T follicular helper cell (primary cell): Measurements from ENCODE around the gene ZKSCAN1.
"Not testable (repeated sequence)": the region's sequence is repeated elsewhere in the genome, so short reads cannot be mapped to it uniquely, and the experiment has no call there.

ENCODE experiments used
- DNase-seq: peaks from one replicate; pipeline ENCODE4 v3.0.0-alpha.2; 2020; ENCODE audit warnings: low read depth

ZKSCAN1 gene

GRCh38 chr7:100003711-100004661 is 11.4 kb upstream of the ZKSCAN1 start:
- no peak for DNase-seq

- no peak for DNase-seq
Measured at GRCh38 chr7:100007887-100008286, 7.5 kb upstream of the ZKSCAN1 start.

GRCh38 chr7:100008525-100008924 is 6.9 kb upstream of the ZKSCAN1 start:
- no peak for DNase-seq

GRCh38 chr7:100009952-100010351 is 5.4 kb upstream of the ZKSCAN1 start:
- not testable (repeated sequence) for DNase-seq

GRCh38 chr7:100010901-100011300 is 4.5 kb upstream of the ZKSCAN1 start:
- no peak for DNase-seq

- DNase-seq = no peak
Measured at GRCh38 chr7:100011516-100011915, 3.9 kb upstream of the ZKSCAN1 start.

GRCh38 chr7:100012385-100013327 is 2.7 kb upstream of the ZKSCAN1 start:
- DNase-seq = not testable (repeated sequence)

GRCh38 chr7:100013328-100013676 is 2.1 kb upstream of the ZKSCAN1 start:
- no peak for DNase-seq

GRCh38 chr7:100016215-100016901 is 962 bp downstream of the ZKSCAN1 start:
- DNase-seq = no peak

GRCh38 chr7:100017300-100017699 is 1.9 kb downstream of the ZKSCAN1 start:
- DNase-seq = no peak

GRCh38 chr7:100017875-100018274 is 2.5 kb downstream of the ZKSCAN1 start:
- no peak for DNase-seq

- DNase-seq = no peak
Measured at GRCh38 chr7:100019908-100020307, 4.5 kb downstream of the ZKSCAN1 start.

GRCh38 chr7:100021297-100021696 is 5.9 kb downstream of the ZKSCAN1 start:
- no peak for DNase-seq

GRCh38 chr7:100022621-100023020 is 7.2 kb downstream of the ZKSCAN1 start:
- no peak for DNase-seq

GRCh38 chr7:100023526-100023925 is 8.1 kb downstream of the ZKSCAN1 start:
- no peak for DNase-seq

- no peak for DNase-seq
Measured at GRCh38 chr7:100024020-100024619, 8.7 kb downstream of the ZKSCAN1 start.

- DNase-seq = no peak
Measured at GRCh38 chr7:100027197-100027596, 11.8 kb downstream of the ZKSCAN1 start.

GRCh38 chr7:100029596-100029995 is 14.2 kb downstream of the ZKSCAN1 start:
- no peak for DNase-seq

GRCh38 chr7:100033526-100033925 is 18.1 kb downstream of the ZKSCAN1 start:
- no peak for DNase-seq

GRCh38 chr7:100034871-100035510 is 19.6 kb downstream of the ZKSCAN1 start:
- DNase-seq = no peak

- DNase-seq = no peak
Measured at GRCh38 chr7:100035876-100036275, 20.5 kb downstream of the ZKSCAN1 start.
